Kidney (tissue), 14 donors: Measurements from ENCODE around the gene ABTB2. TPM values are rescaled to one million over a fixed set of nuclear protein-coding genes. Genes with fewer than 3 reads are reported as not detected.
"Not testable (repeated sequence)": the region's sequence is repeated elsewhere in the genome, so short reads cannot be mapped to it uniquely, and the experiment has no call there.

ENCODE experiments used
- DNase-seq, 5 donors: peaks; one replicate each; pipeline ENCODE4 v3.0.0-alpha.2; 2013 to 2020
- FAIRE-seq: peaks from 2 replicates; lab custom pipeline; 2012; peaks lifted over from hg19 to GRCh38; lab: Jason Lieb, UNC
- H3K27ac ChIP-seq, 2 donors: one replicate each; pipeline ENCODE4 v1.7.0; 2013; ENCODE audit warnings: low read depth in 2 of 2, low read length in 2 of 2, inconsistent platforms in 1 of 2
- H3K27me3 ChIP-seq: one replicate; pipeline ENCODE4 v1.7.1; 2013; ENCODE audit warnings: low read length, inconsistent platforms; ENCODE audit not compliant: control insufficient read depth, insufficient read depth
- H3K36me3 ChIP-seq, 3 donors: one replicate each; pipeline versions ENCODE4 v1.7.0 to v1.7.1; 2013; ENCODE audit warnings: low read length in 3 of 3, control low read depth in 1 of 3, inconsistent platforms in 1 of 3; ENCODE audit not compliant: insufficient read depth in 3 of 3, control insufficient read depth in 2 of 3
- H3K4me1 ChIP-seq, 3 donors: one replicate each; pipeline versions ENCODE4 v1.7.0 to v1.7.1; 2013; ENCODE audit warnings: low read length in 3 of 3, inconsistent platforms in 1 of 3, low read depth in 1 of 3; ENCODE audit not compliant: control insufficient read depth in 2 of 3, insufficient read depth in 2 of 3
- H3K4me3 ChIP-seq, 3 donors: one replicate each; pipeline versions ENCODE4 v1.7.0 to v1.8.1; 2013; ENCODE audit warnings: low read length in 3 of 3, control low read depth in 1 of 3, inconsistent platforms in 1 of 3
- H3K9ac ChIP-seq, 3 donors: one replicate each; pipeline versions ENCODE4 v1.7.0 to v1.7.1; 2013; ENCODE audit warnings: low read length in 3 of 3, control low read depth in 1 of 3, inconsistent platforms in 1 of 3
- H3K9me3 ChIP-seq, 3 donors: one replicate each; pipeline versions ENCODE4 v1.7.0 to v1.7.1; 2013; ENCODE audit warnings: low read length in 3 of 3, control low read depth in 1 of 3, inconsistent platforms in 1 of 3; ENCODE audit not compliant: control insufficient read depth in 2 of 3, insufficient read depth in 1 of 3
- intact Hi-C: fragments of 100-400 bp; cut with DNase I; formaldehyde crosslinking; loops from one replicate; pipeline ENCODE4 v1.11.1; 2022
- polyA plus RNA-seq: library from polyadenylated mRNA; stranded (reverse); fragments of 350-450 nt; fragmentation: Illumina TruSeq; extraction: RNeasy Lipid Tissue Mini Kit (QIAGEN cat#74804); gene quantifications from one replicate; pipeline ENCODE4 v1.2.3, GENCODE V29; 2014; ENCODE audit warnings: low read depth, low replicate concordance; ENCODE audit not compliant: insufficient read depth
- total RNA-seq: library from RNA; stranded (reverse); fragmentation: NEBNext Ultra II Directional; extraction: Animal tissue kit (Norgen Biotek cat#: 25700); gene quantifications from one replicate; pipeline ENCODE4 v1.2.1, GENCODE V29; 2021
- TF ChIP-seq, protein P1 (sequence below): IDR thresholded peaks from 3 replicates; pipeline ENCODE4 v1.5.1; 2012; ENCODE audit warnings: mild to moderate bottlenecking, moderate library complexity, borderline replicate concordance; ENCODE audit not compliant: insufficient read depth; ENCODE audit errors: extremely low read depth
- donor health status: control.
- donor health status: control.
- donor health status: control.
- donor health status: control.
- donor health status: control.
- donor health status: DM: yes; HTN: yes; CAD: no.
- donor health status: Normal renal cell carcinoma (clear cell type).

ABTB2 gene
- total and polyA plus RNA-seq, 2 donors from 2014 or later, result 7.6 to 22.1 TPM

DNA sequence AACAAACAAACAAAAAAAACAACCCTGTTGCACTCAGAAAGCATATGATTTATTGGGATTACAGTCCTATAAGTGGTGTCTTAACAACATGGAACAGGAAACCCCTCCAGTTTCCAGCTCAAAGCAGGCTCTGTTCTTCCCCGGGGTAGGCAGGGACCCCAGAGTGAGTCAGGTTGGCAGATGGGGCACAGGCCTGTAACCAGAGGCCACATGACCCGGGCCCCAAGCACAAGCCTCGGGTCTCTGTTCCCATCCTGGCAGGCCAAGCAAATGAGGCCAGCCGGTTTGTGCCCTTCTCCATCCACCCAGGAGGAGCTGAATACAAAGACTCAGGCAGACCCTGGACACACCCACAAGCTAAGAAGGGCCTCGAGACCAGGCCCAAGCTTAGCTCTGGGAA is 176.6 kb downstream of the ABTB2 start:
- H3K27me3 ChIP-seq, result no peaks in the 10 kb centered on the region
- TF ChIP-seq, protein P1, sequence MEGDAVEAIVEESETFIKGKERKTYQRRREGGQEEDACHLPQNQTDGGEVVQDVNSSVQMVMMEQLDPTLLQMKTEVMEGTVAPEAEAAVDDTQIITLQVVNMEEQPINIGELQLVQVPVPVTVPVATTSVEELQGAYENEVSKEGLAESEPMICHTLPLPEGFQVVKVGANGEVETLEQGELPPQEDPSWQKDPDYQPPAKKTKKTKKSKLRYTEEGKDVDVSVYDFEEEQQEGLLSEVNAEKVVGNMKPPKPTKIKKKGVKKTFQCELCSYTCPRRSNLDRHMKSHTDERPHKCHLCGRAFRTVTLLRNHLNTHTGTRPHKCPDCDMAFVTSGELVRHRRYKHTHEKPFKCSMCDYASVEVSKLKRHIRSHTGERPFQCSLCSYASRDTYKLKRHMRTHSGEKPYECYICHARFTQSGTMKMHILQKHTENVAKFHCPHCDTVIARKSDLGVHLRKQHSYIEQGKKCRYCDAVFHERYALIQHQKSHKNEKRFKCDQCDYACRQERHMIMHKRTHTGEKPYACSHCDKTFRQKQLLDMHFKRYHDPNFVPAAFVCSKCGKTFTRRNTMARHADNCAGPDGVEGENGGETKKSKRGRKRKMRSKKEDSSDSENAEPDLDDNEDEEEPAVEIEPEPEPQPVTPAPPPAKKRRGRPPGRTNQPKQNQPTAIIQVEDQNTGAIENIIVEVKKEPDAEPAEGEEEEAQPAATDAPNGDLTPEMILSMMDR, result no peak
- no peak overlapping the region for H3K9ac ChIP-seq
- intact Hi-C loops, result no loop called here
- no peak for FAIRE-seq
- peaks cover 0 to 17% (median 11%) of the 10 kb centered on the region in 3 donors for H3K4me1 ChIP-seq
- no peaks in the 10 kb centered on the region for H3K9me3 ChIP-seq
- H3K4me3 ChIP-seq, result no peak overlapping the region
- DNase-seq, result no peak
- no peaks in the 10 kb centered on the region for H3K36me3 ChIP-seq
- H3K27ac ChIP-seq, result no peak overlapping the region

DNA sequence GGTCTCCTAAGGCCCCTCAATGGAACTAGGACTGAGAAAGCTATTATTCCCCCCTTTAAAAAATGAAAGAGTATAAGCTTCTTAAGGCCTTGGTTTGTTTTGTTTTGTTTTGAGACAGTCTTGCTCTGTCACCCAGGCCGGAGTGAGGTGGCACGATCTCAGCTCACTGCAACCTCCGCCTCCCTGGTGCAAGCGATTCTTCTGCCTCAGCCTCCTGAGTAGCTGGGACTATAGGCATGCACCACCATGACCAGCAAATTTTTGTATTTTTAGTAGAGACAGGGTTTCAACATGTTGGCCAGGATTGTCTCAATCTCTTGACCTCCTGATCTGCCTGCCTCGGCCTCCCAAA is 177.0 kb downstream of the ABTB2 start:
- H3K9me3 ChIP-seq, FAIRE-seq, H3K36me3 ChIP-seq, H3K27me3 ChIP-seq, H3K9ac ChIP-seq, H3K27ac ChIP-seq, H3K4me3 ChIP-seq, intact Hi-C loops, DNase-seq: not testable (repeated sequence)
- H3K4me1 ChIP-seq, result peaks cover 0 to 12% (median 11%) of the 10 kb centered on the region in 3 donors

DNA sequence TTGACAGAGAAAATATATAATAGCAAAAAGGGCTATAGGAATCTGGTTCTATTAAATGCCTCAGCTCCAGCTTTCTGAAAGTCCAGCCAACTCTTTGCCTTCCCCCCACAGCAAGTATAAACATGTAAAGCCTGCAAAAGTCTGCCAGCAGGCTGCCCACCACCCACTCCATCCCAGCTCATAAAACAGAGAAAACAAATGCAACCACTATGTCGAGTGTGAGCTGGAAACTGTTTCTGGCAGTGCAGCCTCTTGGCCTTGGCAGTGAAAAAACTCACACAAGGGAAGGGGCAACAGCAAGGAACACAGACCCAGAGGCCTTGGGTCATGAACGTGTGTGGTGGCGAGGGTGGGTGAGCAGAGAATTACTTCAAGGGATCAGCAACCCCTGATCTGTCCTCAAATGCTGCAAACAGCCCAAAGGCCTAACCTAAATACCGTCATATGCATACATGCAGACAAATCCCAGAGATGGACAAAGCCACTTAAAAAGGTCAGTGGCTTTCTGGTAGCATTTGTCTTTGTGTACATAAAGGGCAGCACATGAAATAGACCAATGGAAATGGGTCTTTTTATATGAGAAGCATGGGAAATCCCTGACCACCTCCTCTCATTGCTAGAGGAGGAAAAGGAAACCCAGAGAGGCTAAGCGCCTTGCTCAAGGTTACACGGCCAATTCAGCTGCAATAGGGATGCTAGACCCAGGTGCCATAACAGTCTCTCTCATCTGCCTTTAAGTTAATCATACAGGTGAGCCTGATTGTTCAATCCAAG is 177.6 kb downstream of the ABTB2 start:
- Histone ChIP-seq H3K36me3 (no peaks in the 10 kb centered on the region), H3K4me1 (peaks cover 0 to 11% (median 11%) of the 10 kb centered on the region in 3 donors), H3K9me3 (no peaks in the 10 kb centered on the region), H3K9ac (no peak overlapping the region), H3K27me3 (no peaks in the 10 kb centered on the region), H3K27ac (no peak overlapping the region), H3K4me3 (no peak overlapping the region)
- TF ChIP-seq, protein P1, result no peak
- intact Hi-C loops, result no loop called here
- FAIRE-seq (no peak), DNase-seq (no peak)

DNA sequence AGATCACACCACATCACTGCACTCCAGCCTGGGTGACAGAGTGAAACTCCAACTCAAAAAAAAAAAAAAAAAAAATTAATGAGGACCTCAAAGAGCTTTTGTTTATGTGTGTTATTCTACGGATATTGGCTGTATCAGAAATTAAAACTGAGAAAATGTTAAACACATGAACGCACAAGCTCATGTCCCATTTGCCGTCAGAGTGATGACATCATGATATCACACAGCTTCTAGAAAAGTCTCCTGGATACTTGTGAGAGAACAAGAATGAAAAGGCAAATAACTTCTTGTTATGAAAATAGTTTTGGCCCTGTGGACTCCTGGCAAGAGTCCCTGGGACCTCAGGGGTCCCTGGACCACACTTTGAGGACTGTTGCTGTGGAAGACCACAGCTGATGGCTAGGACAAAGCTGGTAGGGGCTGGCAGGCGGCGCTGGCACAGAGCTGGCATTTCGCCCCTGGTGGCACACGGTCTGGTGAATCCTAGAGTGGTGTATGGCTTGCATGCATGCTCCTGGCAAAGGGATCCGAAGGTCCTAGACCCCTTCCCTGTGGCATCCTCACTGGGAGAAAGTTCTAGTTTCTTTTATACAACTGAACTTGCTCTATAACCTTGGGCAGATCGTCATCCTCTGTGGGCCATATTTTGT is 178.7 kb downstream of the ABTB2 start:
- Histone ChIP-seq H3K9ac (no peak overlapping the region), H3K27me3 (no peaks in the 10 kb centered on the region), H3K36me3 (no peaks in the 10 kb centered on the region), H3K4me3 (no peak overlapping the region), H3K27ac (no peak overlapping the region), H3K4me1 (peaks cover 0 to 12% (median 9%) of the 10 kb centered on the region in 3 donors), H3K9me3 (no peaks in the 10 kb centered on the region)
- TF ChIP-seq, protein P1, result no peak
- DNase-seq, result no peak
- intact Hi-C loops, result loop anchor here (10.0 kb wide), 1 partner anchor 176 kb away; the partner anchor contains the start of gene ABTB2
- no peak for FAIRE-seq
